ENCODE measurements around the gene NHERF2. TPM values are rescaled to one million over a fixed set of nuclear protein-coding genes. Genes with fewer than 3 reads are reported as not detected.

The NHERF2 gene
- total RNA-seq, 1 donor from 2014 or later, result 3.0 TPM

DNA sequence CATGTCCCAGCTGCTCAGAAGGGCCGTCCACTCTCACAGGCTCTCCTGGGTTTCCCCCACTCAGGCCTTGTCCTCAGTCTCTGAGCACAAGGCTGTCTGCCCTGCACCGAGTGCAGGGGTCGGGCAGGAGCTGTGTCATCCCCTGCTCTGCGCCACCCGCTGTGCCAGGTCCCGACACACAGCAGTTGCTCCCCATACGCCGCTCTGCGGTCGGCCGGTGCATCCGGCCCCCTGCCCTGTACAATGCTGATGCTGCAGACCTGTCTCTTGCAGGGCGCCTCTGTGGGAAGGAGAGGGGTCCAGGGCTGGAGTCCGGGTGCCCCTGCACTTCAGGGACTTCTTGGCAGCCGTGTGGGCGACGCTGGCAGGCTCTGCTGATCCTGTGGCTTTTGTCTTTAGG is 27.2 kb downstream of the NHERF2 start:
- H3K4me1 Mint-ChIP-seq, result peaks cover 14% of the 10 kb centered on the region
- no peak overlapping the region for H3K9ac ChIP-seq
- H2AFZ ChIP-seq (replicated peaks), result no peak overlapping the region
- no peak overlapping the region for H3K27ac Mint-ChIP-seq
- H3K27me3 ChIP-seq, result no peaks in the 10 kb centered on the region
- TF ChIP-seq, protein P1, sequence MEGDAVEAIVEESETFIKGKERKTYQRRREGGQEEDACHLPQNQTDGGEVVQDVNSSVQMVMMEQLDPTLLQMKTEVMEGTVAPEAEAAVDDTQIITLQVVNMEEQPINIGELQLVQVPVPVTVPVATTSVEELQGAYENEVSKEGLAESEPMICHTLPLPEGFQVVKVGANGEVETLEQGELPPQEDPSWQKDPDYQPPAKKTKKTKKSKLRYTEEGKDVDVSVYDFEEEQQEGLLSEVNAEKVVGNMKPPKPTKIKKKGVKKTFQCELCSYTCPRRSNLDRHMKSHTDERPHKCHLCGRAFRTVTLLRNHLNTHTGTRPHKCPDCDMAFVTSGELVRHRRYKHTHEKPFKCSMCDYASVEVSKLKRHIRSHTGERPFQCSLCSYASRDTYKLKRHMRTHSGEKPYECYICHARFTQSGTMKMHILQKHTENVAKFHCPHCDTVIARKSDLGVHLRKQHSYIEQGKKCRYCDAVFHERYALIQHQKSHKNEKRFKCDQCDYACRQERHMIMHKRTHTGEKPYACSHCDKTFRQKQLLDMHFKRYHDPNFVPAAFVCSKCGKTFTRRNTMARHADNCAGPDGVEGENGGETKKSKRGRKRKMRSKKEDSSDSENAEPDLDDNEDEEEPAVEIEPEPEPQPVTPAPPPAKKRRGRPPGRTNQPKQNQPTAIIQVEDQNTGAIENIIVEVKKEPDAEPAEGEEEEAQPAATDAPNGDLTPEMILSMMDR (IDR thresholded peaks at IDR 0.05), result no peak
- TF ChIP-seq EZH2phosphoT487 (IDR thresholded peaks at IDR 0.05), result no peak
- TF ChIP-seq EZH2 (IDR thresholded peaks at IDR 0.05), result no peak
- H3K4me3 ChIP-seq, result no peak overlapping the region
- no peaks in the 10 kb centered on the region for H3K36me3 ChIP-seq
- H3K27me3 Mint-ChIP-seq (ENCODE audit: insufficient read depth, low read depth), result no peaks in the 10 kb centered on the region
- peaks cover 9% of the 10 kb centered on the region for H3K4me1 ChIP-seq
- no peaks in the 10 kb centered on the region for H3K9me3 ChIP-seq (ENCODE audit: low read depth)
- no peak overlapping the region for H3K4me3 Mint-ChIP-seq
- H3K4me2 ChIP-seq, result no peak overlapping the region
- H3F3A ChIP-seq (ENCODE audit: low read depth), result peaks cover 11% of the 10 kb centered on the region
- no peaks in the 10 kb centered on the region for H4K20me1 ChIP-seq (ENCODE audit: low read depth)
- peaks cover 4% of the 10 kb centered on the region for H3K36me3 Mint-ChIP-seq
- peaks cover 4% of the 10 kb centered on the region for H3K79me2 ChIP-seq (ENCODE audit: low read depth)
- no peaks in the 10 kb centered on the region for H3K9me3 Mint-ChIP-seq
- no peak overlapping the region for H3K27ac ChIP-seq
- DNase-seq (ENCODE audit: low spot score), result no peak

DNA sequence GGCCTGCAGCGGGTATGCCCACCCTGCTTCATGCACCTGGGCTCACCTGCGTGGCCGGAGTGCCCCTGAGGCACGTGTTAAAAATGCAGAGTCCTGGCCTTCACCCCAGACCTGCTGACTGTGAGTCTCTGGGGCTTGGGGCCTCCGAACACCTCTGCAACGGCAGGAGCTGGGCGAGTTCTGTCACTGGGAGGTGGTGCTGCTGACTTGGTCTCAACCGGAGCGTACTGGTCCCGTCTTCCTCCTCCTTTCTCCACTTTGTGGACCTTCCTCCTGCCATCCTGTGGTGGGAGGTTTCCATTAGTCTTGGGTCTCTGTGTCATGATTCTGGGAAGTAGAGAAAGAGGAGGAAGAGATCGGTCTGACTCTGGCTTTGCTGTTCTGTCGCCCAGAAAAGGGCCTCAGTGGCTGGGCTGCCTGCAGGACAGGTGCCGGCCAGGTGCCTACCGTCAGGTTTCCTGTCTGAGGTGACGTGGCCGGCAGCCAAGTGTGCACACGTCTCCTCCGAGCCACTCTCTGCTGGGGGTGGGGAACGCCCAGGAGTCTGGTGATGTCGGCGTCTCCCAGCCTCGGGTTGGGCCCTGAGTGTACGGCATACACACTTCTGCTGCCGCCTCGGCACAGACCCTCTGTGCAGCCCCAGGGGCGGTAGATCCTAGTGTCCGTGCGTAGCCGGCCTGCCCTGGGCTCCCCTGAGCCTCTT is 28.0 kb downstream of the NHERF2 start:
- Histone ChIP-seq H3K27me3 (no peaks in the 10 kb centered on the region), H3K4me2 (no peak overlapping the region), H3K9ac (no peak overlapping the region), H2AFZ (replicated peaks) (no peak overlapping the region), H3F3A (ENCODE audit: low read depth) (peaks cover 11% of the 10 kb centered on the region), H4K20me1 (ENCODE audit: low read depth) (no peaks in the 10 kb centered on the region), H3K27ac (no peak overlapping the region), H3K36me3 (no peaks in the 10 kb centered on the region), H3K9me3 (ENCODE audit: low read depth) (no peaks in the 10 kb centered on the region), H3K4me1 (peaks cover 7% of the 10 kb centered on the region), H3K79me2 (ENCODE audit: low read depth) (no peaks in the 10 kb centered on the region), H3K4me3 (no peak overlapping the region)
- no peak for DNase-seq (ENCODE audit: low spot score)
- Mint-ChIP-seq H3K36me3 (peaks cover 4% of the 10 kb centered on the region), H3K27ac (no peak overlapping the region), H3K27me3 (ENCODE audit: insufficient read depth, low read depth) (no peaks in the 10 kb centered on the region), H3K4me1 (peaks cover 11% of the 10 kb centered on the region), H3K9me3 (no peaks in the 10 kb centered on the region), H3K4me3 (no peak overlapping the region)
- TF ChIP-seq, protein P1 (IDR thresholded peaks at IDR 0.05), result no peak
- TF ChIP-seq EZH2 (IDR thresholded peaks at IDR 0.05), result no peak
- no peak for TF ChIP-seq EZH2phosphoT487 (IDR thresholded peaks at IDR 0.05)

DNA sequence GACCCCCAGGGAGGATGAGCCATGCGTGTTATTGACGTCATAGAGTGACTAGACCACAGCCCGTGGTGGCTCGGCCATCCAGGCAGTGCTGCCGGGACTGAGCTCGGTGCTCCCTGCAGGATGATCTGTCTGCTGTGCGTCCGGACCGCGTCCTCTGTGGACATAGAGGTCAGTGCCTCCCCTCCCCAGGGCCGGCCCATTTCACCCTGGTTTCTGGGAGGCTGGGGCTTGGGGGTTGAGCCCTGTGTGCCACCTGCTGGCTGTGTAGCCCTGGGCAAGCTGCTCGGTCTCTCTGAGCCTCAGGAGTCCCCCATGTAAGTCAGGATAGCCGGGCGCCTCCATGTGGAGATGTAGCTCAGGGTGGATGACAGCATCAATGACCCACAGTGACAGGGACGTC is 29.4 kb downstream of the NHERF2 start:
- Histone ChIP-seq H3K27ac (no peak overlapping the region), H3K9ac (no peak overlapping the region), H3F3A (ENCODE audit: low read depth) (peaks cover 11% of the 10 kb centered on the region), H3K79me2 (ENCODE audit: low read depth) (no peaks in the 10 kb centered on the region), H3K4me2 (no peak overlapping the region), H3K9me3 (ENCODE audit: low read depth) (no peaks in the 10 kb centered on the region), H3K36me3 (no peaks in the 10 kb centered on the region), H4K20me1 (ENCODE audit: low read depth) (no peaks in the 10 kb centered on the region), H3K4me3 (no peak overlapping the region), H3K4me1 (peaks cover 7% of the 10 kb centered on the region), H3K27me3 (no peaks in the 10 kb centered on the region), H2AFZ (replicated peaks) (no peak overlapping the region)
- no peak for DNase-seq (ENCODE audit: low spot score)
- no peak overlapping the region for H3K4me3 Mint-ChIP-seq
- peaks cover 2% of the 10 kb centered on the region for H3K27me3 Mint-ChIP-seq (ENCODE audit: insufficient read depth, low read depth)
- no peak overlapping the region for H3K27ac Mint-ChIP-seq
- peaks cover 11% of the 10 kb centered on the region for H3K4me1 Mint-ChIP-seq
- peaks cover 2% of the 10 kb centered on the region for H3K36me3 Mint-ChIP-seq
- H3K9me3 Mint-ChIP-seq, result no peaks in the 10 kb centered on the region
- TF ChIP-seq EZH2phosphoT487 (IDR thresholded peaks at IDR 0.05), result no peak
- TF ChIP-seq, protein P1 (IDR thresholded peaks at IDR 0.05), result no peak
- no peak for TF ChIP-seq EZH2 (IDR thresholded peaks at IDR 0.05)
